Ishikawa (cell line): ENCODE results near the gene UBE2L5.

ENCODE experiments used
- CEBPB ChIP-seq: IDR thresholded peaks from 2 replicates; pipeline ENCODE4 v1.6.1; 2012
- CREB1 ChIP-seq: IDR thresholded peaks from 2 replicates; pipeline ENCODE4 v1.6.1; 2012; ENCODE audit warnings: low read depth
- EGR1 ChIP-seq: IDR thresholded peaks from 2 replicates; pipeline ENCODE4 v1.6.1; 2012
- EP300 ChIP-seq: IDR thresholded peaks from 2 replicates; pipeline ENCODE4 v1.6.1; 2012; ENCODE audit warnings: borderline replicate concordance
- FOXM1 ChIP-seq: IDR thresholded peaks from 2 replicates; pipeline ENCODE4 v1.6.1; 2012; ENCODE audit warnings: low read depth, borderline replicate concordance
- MAX ChIP-seq: IDR thresholded peaks from 2 replicates; pipeline ENCODE4 v1.6.1; 2012
- NFIC ChIP-seq: IDR thresholded peaks from 2 replicates; pipeline ENCODE4 v1.6.1; 2012
- RAD21 ChIP-seq: IDR thresholded peaks from 2 replicates; pipeline ENCODE4 v1.6.1; 2012; ENCODE audit warnings: low read depth
- REST ChIP-seq: IDR thresholded peaks from 2 replicates; pipeline ENCODE4 v1.6.1; 2012; ENCODE audit warnings: low read depth, mild to moderate bottlenecking
- TAF1 ChIP-seq: IDR thresholded peaks from 2 replicates; pipeline ENCODE4 v1.6.1; 2012; ENCODE audit warnings: low read depth, mild to moderate bottlenecking
- TCF12 ChIP-seq: IDR thresholded peaks from 2 replicates; pipeline ENCODE4 v1.6.1; 2012; ENCODE audit warnings: low read depth
- TEAD4 ChIP-seq: IDR thresholded peaks from 2 replicates; pipeline ENCODE4 v1.6.1; 2012
- YY1 ChIP-seq: IDR thresholded peaks from 2 replicates; pipeline ENCODE4 v1.6.1; 2012; ENCODE audit warnings: low read depth
- ZBTB7A ChIP-seq: IDR thresholded peaks from 2 replicates; pipeline ENCODE4 v1.6.1; 2012; ENCODE audit warnings: low read depth
- TF ChIP-seq, protein P1 (sequence below): IDR thresholded peaks from 2 replicates; pipeline ENCODE4 v1.6.1; 2012

The UBE2L5 gene

GRCh38 chr13:30401347-30401746 is 20.9 kb upstream of the UBE2L5 start:
- TF ChIP-seq CREB1: no peak
- no peak for TF ChIP-seq EGR1
- TF ChIP-seq FOXM1: no peak
- TF ChIP-seq TCF12: no peak
- no peak for TF ChIP-seq NFIC
- no peak for TF ChIP-seq ZBTB7A
- TF ChIP-seq YY1: no peak
- TF ChIP-seq CEBPB: no peak
- no peak for TF ChIP-seq EP300
- TF ChIP-seq MAX: no peak
- TF ChIP-seq RAD21: no peak
- TF ChIP-seq, protein P1, sequence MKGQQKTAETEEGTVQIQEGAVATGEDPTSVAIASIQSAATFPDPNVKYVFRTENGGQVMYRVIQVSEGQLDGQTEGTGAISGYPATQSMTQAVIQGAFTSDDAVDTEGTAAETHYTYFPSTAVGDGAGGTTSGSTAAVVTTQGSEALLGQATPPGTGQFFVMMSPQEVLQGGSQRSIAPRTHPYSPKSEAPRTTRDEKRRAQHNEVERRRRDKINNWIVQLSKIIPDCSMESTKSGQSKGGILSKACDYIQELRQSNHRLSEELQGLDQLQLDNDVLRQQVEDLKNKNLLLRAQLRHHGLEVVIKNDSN: no peak
- no peak for TF ChIP-seq TEAD4
- no peak for TF ChIP-seq TAF1
- TF ChIP-seq REST: no peak

GRCh38 chr13:30403456-30403855 is 18.8 kb upstream of the UBE2L5 start:
- TF ChIP-seq TEAD4 (no peak), EGR1 (no peak), YY1 (no peak), ZBTB7A (no peak), CREB1 (no peak), TAF1 (no peak), NFIC (no peak), RAD21 (no peak), TCF12 (no peak), FOXM1 (no peak), EP300 (no peak), REST (no peak)
- TF ChIP-seq, protein P1: no peak

DNA sequence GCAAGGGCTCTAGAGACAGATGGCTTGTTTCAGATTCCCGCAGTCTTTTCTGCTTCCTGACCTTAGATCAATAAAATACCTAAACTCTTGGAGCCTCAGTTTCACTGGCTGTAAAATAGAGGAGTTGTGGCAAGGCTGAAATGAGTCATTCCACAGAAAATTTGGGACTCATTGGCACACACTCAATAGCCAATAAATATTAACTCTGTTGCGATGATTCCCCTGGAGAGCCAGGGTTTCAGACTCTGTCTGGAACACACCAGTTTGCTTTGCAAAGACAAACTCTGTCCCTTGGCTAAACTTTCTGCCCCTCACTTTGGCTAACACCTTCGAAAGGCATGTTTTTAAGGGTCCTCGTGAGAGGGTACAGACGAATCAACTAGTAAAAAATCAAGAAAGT is 18.1 kb upstream of the UBE2L5 start:
- TF ChIP-seq MAX: no peak
- TF ChIP-seq ZBTB7A: no peak
- no peak for TF ChIP-seq TAF1
- no peak for TF ChIP-seq REST
- TF ChIP-seq TCF12: no peak
- TF ChIP-seq FOXM1: no peak
- TF ChIP-seq, protein P1: no peak
- no peak for TF ChIP-seq NFIC

- TF ChIP-seq TCF12: no peak
- no peak for TF ChIP-seq CREB1
- TF ChIP-seq, protein P1: no peak
- TF ChIP-seq ZBTB7A: no peak
- no peak for TF ChIP-seq REST
These were observed 15.4 kb upstream of the UBE2L5 start for GRCh38 chr13:30406779-30407416.
